HepG2 (cell line): ENCODE data around the gene GOLT1A. TPM values are rescaled to one million over a fixed set of nuclear protein-coding genes. Genes with fewer than 3 reads are reported as not detected.
A peak's percentile ranks its signal among the peaks of the same experiment; 100 is the strongest.

Experiments used
- ELK4 ChIP-seq: sonication (generic); formaldehyde crosslinking; IDR thresholded peaks from 2 replicates; pipeline ENCODE4 v1.9.0; 2021; ENCODE audit warnings: missing genetic modification reagents, borderline replicate concordance
- FOSL1 ChIP-seq: sonication (generic); formaldehyde crosslinking; IDR thresholded peaks from 2 replicates; pipeline ENCODE4 v1.9.0; 2021; ENCODE audit warnings: missing genetic modification reagents, borderline replicate concordance
- KLF12 ChIP-seq: sonication (generic); formaldehyde crosslinking; IDR thresholded peaks from 2 replicates; pipeline ENCODE4 v1.4.0; 2020; ENCODE audit warnings: missing genetic modification reagents, borderline replicate concordance
- PHB2 ChIP-seq: fragments of 450-650 bp; IDR thresholded peaks from 2 replicates; pipeline ENCODE4 v1.6.1; 2018; ENCODE audit not compliant: partially characterized antibody
- PHF20 ChIP-seq: sonication (generic); formaldehyde crosslinking; IDR thresholded peaks from 2 replicates; pipeline ENCODE4 v1.5.0; 2020; ENCODE audit warnings: mild to moderate bottlenecking, missing genetic modification reagents
- SETDB1 ChIP-seq: sonication (generic); formaldehyde crosslinking; IDR thresholded peaks from 2 replicates; pipeline ENCODE4 v1.5.1; 2020; ENCODE audit warnings: missing genetic modification reagents, mild to moderate bottlenecking, borderline replicate concordance
- XBP1 ChIP-seq: sonication (generic); formaldehyde crosslinking; IDR thresholded peaks from 2 replicates; pipeline ENCODE4 v1.5.0; 2020; ENCODE audit warnings: missing genetic modification reagents
- ZNF101 ChIP-seq: sonication (generic); formaldehyde crosslinking; IDR thresholded peaks from 2 replicates; pipeline ENCODE4 v1.4.0; 2020; ENCODE audit warnings: mild to moderate bottlenecking, low read depth, missing genetic modification reagents, borderline replicate concordance
- ZNF564 ChIP-seq: sonication (generic); formaldehyde crosslinking; IDR thresholded peaks from 2 replicates; pipeline ENCODE4 v1.8.1; 2023; ENCODE audit warnings: mild to moderate bottlenecking, missing genetic modification reagents
- ZNF570 ChIP-seq: sonication (generic); formaldehyde crosslinking; IDR thresholded peaks from 2 replicates; pipeline ENCODE4 v1.4.0; 2020; ENCODE audit warnings: mild to moderate bottlenecking, missing genetic modification reagents, borderline replicate concordance
- ZSCAN20 ChIP-seq: sonication (generic); formaldehyde crosslinking; IDR thresholded peaks from 2 replicates; pipeline ENCODE4 v1.4.0; 2020; ENCODE audit warnings: missing genetic modification reagents, mild to moderate bottlenecking, borderline replicate concordance
- polyA plus RNA-seq, 8 experiments: library from polyadenylated mRNA; depleted of rRNA in 3 of 8; stranded (reverse) in 7 of 8; unstranded in 1 of 8; fragments of >200 nt; fragmentation: Illumina TruSeq in 4 of 8; extraction: Trizol in 4 of 8; gene quantifications; 2 replicates each; pipeline versions ENCODE4 v1.2.1 to v1.2.3, GENCODE V29; 2011 to 2016; ENCODE audit warnings: low read depth in 4 of 8, missing spikeins in 1 of 8, mixed read lengths in 1 of 8; ENCODE audit not compliant: insufficient read depth in 1 of 8
- total RNA-seq, 5 experiments: library from RNA; depleted of rRNA; stranded (reverse); fragments of >200 nt; fragmentation: Illumina TruSeq; extraction: Trizol; gene quantifications; 2 replicates each; pipeline ENCODE4 v1.2.3, GENCODE V29; 2016; ENCODE audit warnings: low read depth in 1 of 5
- TF ChIP-seq, protein P1 (sequence below): sonication (generic); formaldehyde crosslinking; IDR thresholded peaks from 2 replicates; pipeline ENCODE4 v1.5.1; 2020; ENCODE audit warnings: mild to moderate bottlenecking, missing genetic modification reagents
- TF ChIP-seq, protein P2 (sequence below): IDR thresholded peaks from 2 replicates; pipeline ENCODE4 v1.6.1; 2016; ENCODE audit warnings: mild to moderate bottlenecking, missing biosample characterization, missing genetic modification reagents
- TF ChIP-seq, protein P3 (sequence below): sonication (generic); formaldehyde crosslinking; IDR thresholded peaks from 2 replicates; pipeline ENCODE4 v1.4.0; 2020; ENCODE audit warnings: missing genetic modification reagents
- TF ChIP-seq, protein P4 (sequence below): sonication (generic); formaldehyde crosslinking; IDR thresholded peaks from 2 replicates; pipeline ENCODE4 v1.9.0; 2021; ENCODE audit warnings: missing genetic modification reagents, borderline replicate concordance
- TF ChIP-seq, protein P5 (sequence below): sonication (generic); formaldehyde crosslinking; IDR thresholded peaks from 2 replicates; pipeline ENCODE4 v1.5.1; 2020; ENCODE audit warnings: mild to moderate bottlenecking, missing genetic modification reagents, borderline replicate concordance

GOLT1A gene
- total and polyA plus RNA-seq, 2 of the 13 experiments (the other 11 are each of a cell fraction or from before 2014, with no cell fraction given) = 25.8 to 28.0 TPM

DNA sequence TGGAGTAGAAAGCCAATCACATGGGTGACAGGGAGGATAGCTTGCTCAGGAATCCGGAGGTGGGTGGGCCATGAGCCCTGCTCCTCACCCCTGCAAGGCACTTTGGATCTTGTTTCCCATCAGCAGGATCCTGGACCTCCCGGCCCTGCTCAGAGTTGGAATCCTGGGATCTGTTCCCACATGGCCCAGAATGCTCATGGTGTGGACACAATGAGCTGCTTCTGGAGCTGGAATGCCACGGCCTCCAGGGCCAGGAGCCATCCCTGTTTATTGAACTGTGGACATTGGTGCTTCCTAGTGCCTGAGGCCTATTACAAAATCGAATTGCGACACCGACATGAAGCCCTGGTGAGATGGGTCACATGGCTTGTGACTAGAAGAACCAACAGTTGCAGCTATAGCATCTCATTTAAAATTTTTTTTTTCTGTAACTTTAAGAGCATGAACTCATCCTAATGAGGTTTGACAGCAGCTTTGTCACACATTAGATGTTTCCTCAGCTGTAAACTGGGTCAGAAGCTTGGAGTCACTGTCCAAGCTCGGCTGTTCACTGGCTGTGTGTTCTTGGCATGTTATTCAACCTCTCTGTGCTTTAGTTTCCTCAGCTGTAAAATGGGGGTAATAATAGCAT, 40.4 kb upstream of the GOLT1A start (continued):
- TF ChIP-seq, protein P1, sequence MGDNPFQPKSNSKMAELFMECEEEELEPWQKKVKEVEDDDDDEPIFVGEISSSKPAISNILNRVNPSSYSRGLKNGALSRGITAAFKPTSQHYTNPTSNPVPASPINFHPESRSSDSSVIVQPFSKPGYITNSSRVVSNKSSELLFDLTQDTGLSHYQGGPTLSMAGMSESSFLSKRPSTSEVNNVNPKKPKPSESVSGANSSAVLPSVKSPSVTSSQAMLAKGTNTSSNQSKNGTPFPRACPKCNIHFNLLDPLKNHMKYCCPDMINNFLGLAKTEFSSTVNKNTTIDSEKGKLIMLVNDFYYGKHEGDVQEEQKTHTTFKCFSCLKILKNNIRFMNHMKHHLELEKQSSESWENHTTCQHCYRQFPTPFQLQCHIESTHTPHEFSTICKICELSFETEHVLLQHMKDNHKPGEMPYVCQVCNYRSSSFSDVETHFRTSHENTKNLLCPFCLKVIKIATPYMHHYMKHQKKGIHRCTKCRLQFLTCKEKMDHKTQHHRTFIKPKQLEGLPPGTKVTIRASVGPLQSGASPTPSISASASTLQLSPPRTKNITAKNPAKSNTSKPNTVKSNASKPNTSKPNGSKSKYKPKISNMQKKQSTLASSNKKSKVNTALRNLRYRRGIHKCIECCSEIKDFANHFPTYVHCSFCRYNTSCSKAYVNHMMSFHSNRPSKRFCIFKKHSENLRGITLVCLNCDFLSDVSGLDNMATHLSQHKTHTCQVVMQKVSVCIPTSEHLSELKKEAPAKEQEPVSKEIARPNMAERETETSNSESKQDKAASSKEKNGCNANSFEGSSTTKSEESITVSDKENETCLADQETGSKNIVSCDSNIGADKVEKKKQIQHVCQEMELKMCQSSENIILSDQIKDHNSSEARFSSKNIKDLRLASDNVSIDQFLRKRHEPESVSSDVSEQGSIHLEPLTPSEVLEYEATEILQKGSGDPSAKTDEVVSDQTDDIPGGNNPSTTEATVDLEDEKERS (CRISPR knock-in tag) = peak; percentile 33; the same call in 1 of the 2 replicates
- TF ChIP-seq ZSCAN20 (CRISPR knock-in tag) (no peak; the same call in 1 of the 2 replicates), XBP1 (CRISPR knock-in tag) (no peak), ZNF101 (CRISPR knock-in tag) (peak; percentile 70; the same call in 1 of the 2 replicates), SETDB1 (CRISPR knock-in tag) (no peak), ELK4 (CRISPR knock-in tag) (no peak), ZNF564 (peak; percentile 90; the same call in 1 of the 2 replicates), PHB2 (no peak), ZNF570 (no peak), FOSL1 (CRISPR knock-in tag) (no peak), PHF20 (peak; percentile 47; the same call in 1 of the 2 replicates), KLF12 (CRISPR knock-in tag) (no peak)
- TF ChIP-seq, protein P2, sequence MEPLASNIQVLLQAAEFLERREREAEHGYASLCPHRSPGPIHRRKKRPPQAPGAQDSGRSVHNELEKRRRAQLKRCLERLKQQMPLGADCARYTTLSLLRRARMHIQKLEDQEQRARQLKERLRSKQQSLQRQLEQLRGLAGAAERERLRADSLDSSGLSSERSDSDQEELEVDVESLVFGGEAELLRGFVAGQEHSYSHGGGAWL (CRISPR knock-in tag) = 0 out of 2 replicates have a peak, but pooled peaks have one; percentile 30
- TF ChIP-seq, protein P3, sequence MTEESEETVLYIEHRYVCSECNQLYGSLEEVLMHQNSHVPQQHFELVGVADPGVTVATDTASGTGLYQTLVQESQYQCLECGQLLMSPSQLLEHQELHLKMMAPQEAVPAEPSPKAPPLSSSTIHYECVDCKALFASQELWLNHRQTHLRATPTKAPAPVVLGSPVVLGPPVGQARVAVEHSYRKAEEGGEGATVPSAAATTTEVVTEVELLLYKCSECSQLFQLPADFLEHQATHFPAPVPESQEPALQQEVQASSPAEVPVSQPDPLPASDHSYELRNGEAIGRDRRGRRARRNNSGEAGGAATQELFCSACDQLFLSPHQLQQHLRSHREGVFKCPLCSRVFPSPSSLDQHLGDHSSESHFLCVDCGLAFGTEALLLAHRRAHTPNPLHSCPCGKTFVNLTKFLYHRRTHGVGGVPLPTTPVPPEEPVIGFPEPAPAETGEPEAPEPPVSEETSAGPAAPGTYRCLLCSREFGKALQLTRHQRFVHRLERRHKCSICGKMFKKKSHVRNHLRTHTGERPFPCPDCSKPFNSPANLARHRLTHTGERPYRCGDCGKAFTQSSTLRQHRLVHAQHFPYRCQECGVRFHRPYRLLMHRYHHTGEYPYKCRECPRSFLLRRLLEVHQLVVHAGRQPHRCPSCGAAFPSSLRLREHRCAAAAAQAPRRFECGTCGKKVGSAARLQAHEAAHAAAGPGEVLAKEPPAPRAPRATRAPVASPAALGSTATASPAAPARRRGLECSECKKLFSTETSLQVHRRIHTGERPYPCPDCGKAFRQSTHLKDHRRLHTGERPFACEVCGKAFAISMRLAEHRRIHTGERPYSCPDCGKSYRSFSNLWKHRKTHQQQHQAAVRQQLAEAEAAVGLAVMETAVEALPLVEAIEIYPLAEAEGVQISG (CRISPR knock-in tag) = peak; percentile 86
- TF ChIP-seq, protein P4, sequence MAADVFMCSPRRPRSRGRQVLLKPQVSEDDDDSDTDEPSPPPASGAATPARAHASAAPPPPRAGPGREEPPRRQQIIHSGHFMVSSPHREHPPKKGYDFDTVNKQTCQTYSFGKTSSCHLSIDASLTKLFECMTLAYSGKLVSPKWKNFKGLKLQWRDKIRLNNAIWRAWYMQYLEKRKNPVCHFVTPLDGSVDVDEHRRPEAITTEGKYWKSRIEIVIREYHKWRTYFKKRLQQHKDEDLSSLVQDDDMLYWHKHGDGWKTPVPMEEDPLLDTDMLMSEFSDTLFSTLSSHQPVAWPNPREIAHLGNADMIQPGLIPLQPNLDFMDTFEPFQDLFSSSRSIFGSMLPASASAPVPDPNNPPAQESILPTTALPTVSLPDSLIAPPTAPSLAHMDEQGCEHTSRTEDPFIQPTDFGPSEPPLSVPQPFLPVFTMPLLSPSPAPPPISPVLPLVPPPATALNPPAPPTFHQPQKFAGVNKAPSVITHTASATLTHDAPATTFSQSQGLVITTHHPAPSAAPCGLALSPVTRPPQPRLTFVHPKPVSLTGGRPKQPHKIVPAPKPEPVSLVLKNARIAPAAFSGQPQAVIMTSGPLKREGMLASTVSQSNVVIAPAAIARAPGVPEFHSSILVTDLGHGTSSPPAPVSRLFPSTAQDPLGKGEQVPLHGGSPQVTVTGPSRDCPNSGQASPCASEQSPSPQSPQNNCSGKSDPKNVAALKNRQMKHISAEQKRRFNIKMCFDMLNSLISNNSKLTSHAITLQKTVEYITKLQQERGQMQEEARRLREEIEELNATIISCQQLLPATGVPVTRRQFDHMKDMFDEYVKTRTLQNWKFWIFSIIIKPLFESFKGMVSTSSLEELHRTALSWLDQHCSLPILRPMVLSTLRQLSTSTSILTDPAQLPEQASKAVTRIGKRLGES (CRISPR knock-in tag) = no peak
- TF ChIP-seq, protein P5, sequence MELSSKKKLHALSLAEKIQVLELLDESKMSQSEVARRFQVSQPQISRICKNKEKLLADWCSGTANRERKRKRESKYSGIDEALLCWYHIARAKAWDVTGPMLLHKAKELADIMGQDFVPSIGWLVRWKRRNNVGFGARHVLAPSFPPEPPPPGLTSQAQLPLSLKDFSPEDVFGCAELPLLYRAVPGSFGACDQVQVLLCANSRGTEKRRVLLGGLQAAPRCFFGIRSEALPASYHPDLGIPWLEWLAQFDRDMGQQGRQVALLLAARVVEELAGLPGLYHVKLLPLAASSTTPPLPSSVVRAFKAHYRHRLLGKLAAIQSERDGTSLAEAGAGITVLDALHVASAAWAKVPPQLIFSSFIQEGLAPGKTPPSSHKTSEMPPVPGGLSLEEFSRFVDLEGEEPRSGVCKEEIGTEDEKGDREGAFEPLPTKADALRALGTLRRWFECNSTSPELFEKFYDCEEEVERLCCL (CRISPR knock-in tag) = no peak
